GM18502 (cell line): Measurements from ENCODE around the gene OR2G2.

Experiments
- ATAC-seq: cut with Tn5 transposase; IDR thresholded peaks from one replicate; pipeline ENCODE4 v1.9.1; 2021; ENCODE audit warnings: mild to moderate bottlenecking; ENCODE audit not compliant: unreplicated experiment, poor library complexity

Gene OR2G2

GRCh38 chr1:247638781-247639180, 50.6 kb downstream of the OR2G2 start:
- no peak for ATAC-seq
